ENCODE results near the gene PALM. TPM values are rescaled to one million over a fixed set of nuclear protein-coding genes. Genes with fewer than 3 reads are reported as not detected.

PALM gene
- total and polyA plus RNA-seq, 9 of the 15 experiments (the other 6 are each of a cell fraction or from before 2014, with no cell fraction given): 0.04 to 6.6 (median 1.7) TPM

DNA sequence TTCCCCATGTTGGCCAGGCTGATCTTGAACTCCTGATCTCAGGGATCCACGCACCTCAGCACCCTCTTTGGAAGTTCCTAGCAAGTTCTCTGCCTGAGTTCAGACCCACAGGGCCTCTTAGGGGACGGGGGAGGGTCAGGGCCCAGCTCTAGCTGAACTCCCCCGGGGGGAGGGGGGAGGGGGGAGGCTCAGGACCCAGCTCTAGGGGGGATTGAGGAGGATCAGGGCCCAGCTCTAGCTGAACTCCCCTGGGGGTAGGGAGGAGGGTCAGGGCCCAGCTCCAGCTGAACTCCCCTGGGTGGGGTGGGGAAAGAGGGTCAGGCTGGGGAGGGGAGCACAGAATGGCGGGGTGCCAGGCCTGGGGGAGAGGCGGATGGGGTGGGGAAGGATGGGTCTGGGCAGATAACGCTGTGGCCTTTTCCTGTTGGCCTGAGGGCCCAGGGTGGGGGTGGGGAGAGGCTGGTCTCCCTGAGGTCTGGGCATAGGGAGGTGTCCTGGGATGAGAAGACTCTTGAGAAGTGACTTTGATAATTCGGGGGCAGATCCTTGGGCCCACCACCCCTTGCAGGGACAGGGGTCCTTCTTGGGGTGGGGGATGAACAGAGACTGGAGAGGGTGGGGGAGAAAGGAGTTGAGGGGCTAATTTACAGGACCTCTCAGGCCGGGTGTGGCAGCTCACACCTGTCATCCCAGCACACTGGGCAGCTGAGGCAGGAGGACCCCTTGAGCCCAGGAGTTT, 83.0 kb downstream of the PALM start (continued):
- TF ChIP-seq, protein P1, sequence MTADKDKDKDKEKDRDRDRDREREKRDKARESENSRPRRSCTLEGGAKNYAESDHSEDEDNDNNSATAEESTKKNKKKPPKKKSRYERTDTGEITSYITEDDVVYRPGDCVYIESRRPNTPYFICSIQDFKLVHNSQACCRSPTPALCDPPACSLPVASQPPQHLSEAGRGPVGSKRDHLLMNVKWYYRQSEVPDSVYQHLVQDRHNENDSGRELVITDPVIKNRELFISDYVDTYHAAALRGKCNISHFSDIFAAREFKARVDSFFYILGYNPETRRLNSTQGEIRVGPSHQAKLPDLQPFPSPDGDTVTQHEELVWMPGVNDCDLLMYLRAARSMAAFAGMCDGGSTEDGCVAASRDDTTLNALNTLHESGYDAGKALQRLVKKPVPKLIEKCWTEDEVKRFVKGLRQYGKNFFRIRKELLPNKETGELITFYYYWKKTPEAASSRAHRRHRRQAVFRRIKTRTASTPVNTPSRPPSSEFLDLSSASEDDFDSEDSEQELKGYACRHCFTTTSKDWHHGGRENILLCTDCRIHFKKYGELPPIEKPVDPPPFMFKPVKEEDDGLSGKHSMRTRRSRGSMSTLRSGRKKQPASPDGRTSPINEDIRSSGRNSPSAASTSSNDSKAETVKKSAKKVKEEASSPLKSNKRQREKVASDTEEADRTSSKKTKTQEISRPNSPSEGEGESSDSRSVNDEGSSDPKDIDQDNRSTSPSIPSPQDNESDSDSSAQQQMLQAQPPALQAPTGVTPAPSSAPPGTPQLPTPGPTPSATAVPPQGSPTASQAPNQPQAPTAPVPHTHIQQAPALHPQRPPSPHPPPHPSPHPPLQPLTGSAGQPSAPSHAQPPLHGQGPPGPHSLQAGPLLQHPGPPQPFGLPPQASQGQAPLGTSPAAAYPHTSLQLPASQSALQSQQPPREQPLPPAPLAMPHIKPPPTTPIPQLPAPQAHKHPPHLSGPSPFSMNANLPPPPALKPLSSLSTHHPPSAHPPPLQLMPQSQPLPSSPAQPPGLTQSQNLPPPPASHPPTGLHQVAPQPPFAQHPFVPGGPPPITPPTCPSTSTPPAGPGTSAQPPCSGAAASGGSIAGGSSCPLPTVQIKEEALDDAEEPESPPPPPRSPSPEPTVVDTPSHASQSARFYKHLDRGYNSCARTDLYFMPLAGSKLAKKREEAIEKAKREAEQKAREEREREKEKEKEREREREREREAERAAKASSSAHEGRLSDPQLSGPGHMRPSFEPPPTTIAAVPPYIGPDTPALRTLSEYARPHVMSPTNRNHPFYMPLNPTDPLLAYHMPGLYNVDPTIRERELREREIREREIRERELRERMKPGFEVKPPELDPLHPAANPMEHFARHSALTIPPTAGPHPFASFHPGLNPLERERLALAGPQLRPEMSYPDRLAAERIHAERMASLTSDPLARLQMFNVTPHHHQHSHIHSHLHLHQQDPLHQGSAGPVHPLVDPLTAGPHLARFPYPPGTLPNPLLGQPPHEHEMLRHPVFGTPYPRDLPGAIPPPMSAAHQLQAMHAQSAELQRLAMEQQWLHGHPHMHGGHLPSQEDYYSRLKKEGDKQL (CRISPR knock-in tag; IDR thresholded peaks at IDR 0.05; ENCODE audit: borderline replicate concordance): no peak
- TF ChIP-seq, protein P2, sequence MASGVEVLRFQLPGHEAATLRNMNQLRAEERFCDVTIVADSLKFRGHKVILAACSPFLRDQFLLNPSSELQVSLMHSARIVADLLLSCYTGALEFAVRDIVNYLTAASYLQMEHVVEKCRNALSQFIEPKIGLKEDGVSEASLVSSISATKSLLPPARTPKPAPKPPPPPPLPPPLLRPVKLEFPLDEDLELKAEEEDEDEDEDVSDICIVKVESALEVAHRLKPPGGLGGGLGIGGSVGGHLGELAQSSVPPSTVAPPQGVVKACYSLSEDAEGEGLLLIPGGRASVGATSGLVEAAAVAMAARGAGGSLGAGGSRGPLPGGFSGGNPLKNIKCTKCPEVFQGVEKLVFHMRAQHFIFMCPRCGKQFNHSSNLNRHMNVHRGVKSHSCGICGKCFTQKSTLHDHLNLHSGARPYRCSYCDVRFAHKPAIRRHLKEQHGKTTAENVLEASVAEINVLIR (CRISPR knock-in tag; IDR thresholded peaks at IDR 0.05): no peak
- TF ChIP-seq XRCC3 (IDR thresholded peaks at IDR 0.05): no peak
- TF ChIP-seq ZNF696 (CRISPR knock-in tag; conservative IDR thresholded peaks at IDR 0.05): no peak
- TF ChIP-seq ZC3H4 (CRISPR knock-in tag; IDR thresholded peaks at IDR 0.05; ENCODE audit: borderline replicate concordance): no peak
- no peak for TF ChIP-seq ZNF217 (CRISPR knock-in tag; IDR thresholded peaks at IDR 0.05)
- TF ChIP-seq ZNF124 (CRISPR knock-in tag; IDR thresholded peaks at IDR 0.05): no peak
- TF ChIP-seq, protein P3, sequence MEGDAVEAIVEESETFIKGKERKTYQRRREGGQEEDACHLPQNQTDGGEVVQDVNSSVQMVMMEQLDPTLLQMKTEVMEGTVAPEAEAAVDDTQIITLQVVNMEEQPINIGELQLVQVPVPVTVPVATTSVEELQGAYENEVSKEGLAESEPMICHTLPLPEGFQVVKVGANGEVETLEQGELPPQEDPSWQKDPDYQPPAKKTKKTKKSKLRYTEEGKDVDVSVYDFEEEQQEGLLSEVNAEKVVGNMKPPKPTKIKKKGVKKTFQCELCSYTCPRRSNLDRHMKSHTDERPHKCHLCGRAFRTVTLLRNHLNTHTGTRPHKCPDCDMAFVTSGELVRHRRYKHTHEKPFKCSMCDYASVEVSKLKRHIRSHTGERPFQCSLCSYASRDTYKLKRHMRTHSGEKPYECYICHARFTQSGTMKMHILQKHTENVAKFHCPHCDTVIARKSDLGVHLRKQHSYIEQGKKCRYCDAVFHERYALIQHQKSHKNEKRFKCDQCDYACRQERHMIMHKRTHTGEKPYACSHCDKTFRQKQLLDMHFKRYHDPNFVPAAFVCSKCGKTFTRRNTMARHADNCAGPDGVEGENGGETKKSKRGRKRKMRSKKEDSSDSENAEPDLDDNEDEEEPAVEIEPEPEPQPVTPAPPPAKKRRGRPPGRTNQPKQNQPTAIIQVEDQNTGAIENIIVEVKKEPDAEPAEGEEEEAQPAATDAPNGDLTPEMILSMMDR (IDR thresholded peaks at IDR 0.05 in 2 of 3, conservative IDR thresholded peaks at IDR 0.05 in 1 of 3; ENCODE audit: insufficient read depth in 2 of 3, low read depth in 1 of 3, low read length in 3 of 3): no peak
- TF ChIP-seq, protein P4, sequence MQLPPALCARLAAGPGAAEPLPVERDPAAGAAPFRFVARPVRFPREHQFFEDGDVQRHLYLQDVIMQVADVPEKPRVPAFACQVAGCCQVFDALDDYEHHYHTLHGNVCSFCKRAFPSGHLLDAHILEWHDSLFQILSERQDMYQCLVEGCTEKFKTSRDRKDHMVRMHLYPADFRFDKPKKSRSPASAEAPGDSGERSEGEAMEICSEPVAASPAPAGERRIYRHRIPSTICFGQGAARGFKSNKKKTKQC (CRISPR knock-in tag; IDR thresholded peaks at IDR 0.05): no peak
- no peak for TF ChIP-seq RBM22 (IDR thresholded peaks at IDR 0.05; ENCODE audit: low read depth, low read length, poor library complexity, severe bottlenecking)
- TF ChIP-seq, protein P5, sequence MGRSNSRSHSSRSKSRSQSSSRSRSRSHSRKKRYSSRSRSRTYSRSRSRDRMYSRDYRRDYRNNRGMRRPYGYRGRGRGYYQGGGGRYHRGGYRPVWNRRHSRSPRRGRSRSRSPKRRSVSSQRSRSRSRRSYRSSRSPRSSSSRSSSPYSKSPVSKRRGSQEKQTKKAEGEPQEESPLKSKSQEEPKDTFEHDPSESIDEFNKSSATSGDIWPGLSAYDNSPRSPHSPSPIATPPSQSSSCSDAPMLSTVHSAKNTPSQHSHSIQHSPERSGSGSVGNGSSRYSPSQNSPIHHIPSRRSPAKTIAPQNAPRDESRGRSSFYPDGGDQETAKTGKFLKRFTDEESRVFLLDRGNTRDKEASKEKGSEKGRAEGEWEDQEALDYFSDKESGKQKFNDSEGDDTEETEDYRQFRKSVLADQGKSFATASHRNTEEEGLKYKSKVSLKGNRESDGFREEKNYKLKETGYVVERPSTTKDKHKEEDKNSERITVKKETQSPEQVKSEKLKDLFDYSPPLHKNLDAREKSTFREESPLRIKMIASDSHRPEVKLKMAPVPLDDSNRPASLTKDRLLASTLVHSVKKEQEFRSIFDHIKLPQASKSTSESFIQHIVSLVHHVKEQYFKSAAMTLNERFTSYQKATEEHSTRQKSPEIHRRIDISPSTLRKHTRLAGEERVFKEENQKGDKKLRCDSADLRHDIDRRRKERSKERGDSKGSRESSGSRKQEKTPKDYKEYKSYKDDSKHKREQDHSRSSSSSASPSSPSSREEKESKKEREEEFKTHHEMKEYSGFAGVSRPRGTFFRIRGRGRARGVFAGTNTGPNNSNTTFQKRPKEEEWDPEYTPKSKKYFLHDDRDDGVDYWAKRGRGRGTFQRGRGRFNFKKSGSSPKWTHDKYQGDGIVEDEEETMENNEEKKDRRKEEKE (IDR thresholded peaks at IDR 0.05; ENCODE audit: borderline replicate concordance in 1 of 2, control insufficient read depth in 1 of 2, low read depth in 2 of 2, low read length in 1 of 2): no peak
- no peak for TF ChIP-seq CBX5 (IDR thresholded peaks at IDR 0.05; ENCODE audit: borderline replicate concordance, low read depth)
- TF ChIP-seq KDM1A (IDR thresholded peaks at IDR 0.05): peak in 1 of 2 experiments; percentile 88; a peak in 2 of 4 replicates
- TF ChIP-seq FOXA1 (IDR thresholded peaks at IDR 0.05; ENCODE audit: borderline replicate concordance): no peak
- no peak for TF ChIP-seq HDGF (IDR thresholded peaks at IDR 0.05)

Measured in K562 (cell line).